Right atrium auricular region (tissue), 2 donors: ENCODE results near the gene C22orf39. TPM values are rescaled to one million over a fixed set of nuclear protein-coding genes. Genes with fewer than 3 reads are reported as not detected.

Experiments used
- DNase-seq: peaks from one replicate; pipeline ENCODE4 v3.0.0-alpha.2; 2019; ENCODE audit warnings: low spot score
- H3K27ac ChIP-seq, 2 donors: fragments of 200-600 bp; sonication (generic); 1 replicate in 1 of 2; 2 replicates in 1 of 2; pipeline ENCODE4 v1.5.1; 2016 to 2019
- H3K27me3 ChIP-seq, 2 donors: fragments of 200-600 bp; sonication (generic); one replicate each; pipeline versions ENCODE4 v1.5.1 to v1.6.0; 2017 to 2019
- H3K36me3 ChIP-seq: fragments of 200-600 bp; sonication (generic); one replicate; pipeline ENCODE4 v1.5.1; 2016
- H3K4me1 ChIP-seq, 2 donors: fragments of 200-600 bp; sonication (generic); one replicate each; pipeline versions ENCODE4 v1.5.1 to v1.6.0; 2017 to 2019
- H3K4me3 ChIP-seq, 2 donors: fragments of 200-600 bp; sonication (generic); 1 replicate in 1 of 2; 2 replicates in 1 of 2; pipeline ENCODE4 v1.5.1; 2017 to 2019; ENCODE audit warnings: mild to moderate bottlenecking in 1 of 2, moderate library complexity in 1 of 2
- H3K9me3 ChIP-seq, 2 donors: fragments of 200-600 bp; sonication (generic); one replicate each; pipeline ENCODE4 v1.5.1; 2019
- CTCF ChIP-seq, 2 donors: fragments of 200-600 bp; sonication (generic); IDR thresholded peaks; one replicate each; pipeline ENCODE4 v1.5.1; 2019; ENCODE audit warnings: antibody characterized with exemption in 2 of 2
- total RNA-seq, 2 donors: library from RNA; depleted of rRNA; stranded (reverse); fragments of >200 nt; gene quantifications; one replicate each; pipeline ENCODE4 v1.1.0, GENCODE V29; 2016

C22orf39 gene
- total RNA-seq, 2 donors from 2014 or later: 61.0 to 68.7 TPM

GRCh38 chr22:19393704-19394103 is 53.8 kb downstream of the C22orf39 start:
- Histone ChIP-seq H3K27me3 (no peaks in the 10 kb centered on the region), H3K27ac (no peak overlapping the region), H3K4me3 (no peak overlapping the region), H3K9me3 (no peaks in the 10 kb centered on the region), H3K36me3 (peaks cover 58% of the 10 kb centered on the region), H3K4me1 (no peaks in the 10 kb centered on the region)
- TF ChIP-seq CTCF (IDR thresholded peaks at IDR 0.05): no peak
- DNase-seq: no peak

Other genes with a start within 250 kb of the C22orf39 start
- gene CLTCL1, start 156.0 kb downstream of the C22orf39 start, total RNA-seq: 10 to 100 TPM; 19.1 to 29.7 TPM
- 10 to 100 TPM in 1 of 2 donors, 1 to 10 TPM in 1; 9.8 to 15.7 TPM for gene HIRA, start 16.0 kb downstream of the C22orf39 start, total RNA-seq
- gene MRPL40, start 15.2 kb downstream of the C22orf39 start, total RNA-seq: 10 to 100 TPM; 31.9 to 40.9 TPM
- gene UFD1, start 31.5 kb upstream of the C22orf39 start, total RNA-seq: 10 to 100 TPM; 22.7 to 33.8 TPM
- 1 to 10 TPM in 1 of 2 donors, not detected in 1; 3.3 TPM for gene CDC45, start 32.2 kb upstream of the C22orf39 start, total RNA-seq
- gene CLDN5, start 76.7 kb upstream of the C22orf39 start, total RNA-seq: 10 to 100 TPM; 16.7 to 44.3 TPM